ENCODE measurements around the gene GBP3. TPM values are rescaled to one million over a fixed set of nuclear protein-coding genes. Genes with fewer than 3 reads are reported as not detected.
"Not testable (repeated sequence)": the region's sequence is repeated elsewhere in the genome, so short reads cannot be mapped to it uniquely, and the experiment has no call there.

Gene GBP3
- total RNA-seq, 2 donors from 2014 or later = 8.0 to 8.2 TPM

GRCh38 chr1:88983791-88984559, 38.7 kb downstream of the GBP3 start:
- ATAC-seq = peak; percentile 40
- TF ChIP-seq CTCF (IDR thresholded peaks at IDR 0.05) (peak; percentile 35 to 78 (median 68)), POLR2A (IDR thresholded peaks at IDR 0.05) (no peak)
- Histone ChIP-seq H3K27me3 (no peaks in the 10 kb centered on the region), H3K9me3 (no peaks in the 10 kb centered on the region), H3K4me3 (no peak overlapping the region), H3K36me3 (replicated peaks in 1 of 2; ENCODE audit: insufficient read depth in 1 of 2, low read depth in 2 of 2) (no peaks in the 10 kb centered on the region), H3K4me1 (peaks cover 88% of the 10 kb centered on the region), H3K27ac (peak overlapping the region; percentile 49 to 83 (median 64))
- intact Hi-C loops (cut with DNase I) = no loop called here
- WGBS, 2 donors = 69 to 72% methylated on average over 17 of the region's 17 CpGs
- peak in 2 of 4 donors; percentile 12 to 24 for DNase-seq

- H3K36me3 ChIP-seq (replicated peaks in 1 of 2; ENCODE audit: insufficient read depth in 1 of 2, low read depth in 2 of 2) = no peaks in the 10 kb centered on the region
- DNase-seq (no peak), ATAC-seq (no peak)
- no peak for TF ChIP-seq POLR2A (IDR thresholded peaks at IDR 0.05)
- TF ChIP-seq CTCF (IDR thresholded peaks at IDR 0.05) = no peak
- peak overlapping the region in 2 of 4 donors; percentile 50 to 56 for H3K27ac ChIP-seq
- H3K9me3 ChIP-seq = no peaks in the 10 kb centered on the region
- H3K4me1 ChIP-seq = peaks cover 92% of the 10 kb centered on the region
- no peak overlapping the region for H3K4me3 ChIP-seq
- H3K27me3 ChIP-seq = no peaks in the 10 kb centered on the region
- intact Hi-C loops (cut with DNase I) = no loop called here
Observed at GRCh38 chr1:88982055-88982454, 40.6 kb downstream of the GBP3 start.

GRCh38 chr1:88981506-88981905, 41.2 kb downstream of the GBP3 start:
- ATAC-seq; intact Hi-C loops (cut with DNase I); H3K27me3 ChIP-seq; H3K4me3 ChIP-seq; H3K9me3 ChIP-seq; DNase-seq; H3K36me3 ChIP-seq (replicated peaks in 1 of 2; ENCODE audit: insufficient read depth in 1 of 2, low read depth in 2 of 2): not testable (repeated sequence)
- H3K27ac ChIP-seq = peak overlapping the region in 3 of 4 donors; percentile 10 to 50 (median 21)
- 29 to 36% methylated on average over 2 of the region's 2 CpGs for WGBS, 2 donors
- H3K4me1 ChIP-seq = peaks cover 87% of the 10 kb centered on the region

- H3K27ac ChIP-seq = peak overlapping the region in 1 of 4 donors; percentile 50
Observed at GRCh38 chr1:88980870-88981269, 41.8 kb downstream of the GBP3 start.

GRCh38 chr1:88979749-88980116, 42.9 kb downstream of the GBP3 start:
- Histone ChIP-seq H3K9me3 (no peaks in the 10 kb centered on the region), H3K36me3 (replicated peaks in 1 of 2; ENCODE audit: insufficient read depth in 1 of 2, low read depth in 2 of 2) (no peaks in the 10 kb centered on the region), H3K27me3 (no peaks in the 10 kb centered on the region), H3K27ac (peak overlapping the region; percentile 12 to 53 (median 50)), H3K4me1 (peaks cover 69% of the 10 kb centered on the region), H3K4me3 (no peak overlapping the region)
- ATAC-seq (peak; percentile 90), DNase-seq (peak in 2 of 4 donors; percentile 43 to 63)
- TF ChIP-seq POLR2A (IDR thresholded peaks at IDR 0.05) (no peak), CTCF (IDR thresholded peaks at IDR 0.05) (peak in 2 of 7 experiments; percentile 9 to 12)
- intact Hi-C loops (cut with DNase I) = no loop called here

More at GRCh38 chr1:88980870-88981269, 41.8 kb downstream of the GBP3 start:
- Histone ChIP-seq H3K36me3 (replicated peaks in 1 of 2; ENCODE audit: insufficient read depth in 1 of 2, low read depth in 2 of 2) (no peaks in the 10 kb centered on the region), H3K4me1 (peaks cover 80% of the 10 kb centered on the region), H3K9me3 (no peaks in the 10 kb centered on the region), H3K27me3 (no peaks in the 10 kb centered on the region), H3K4me3 (no peak overlapping the region)
- intact Hi-C loops (cut with DNase I) = no loop called here
- no peak for DNase-seq
- no peak for TF ChIP-seq POLR2A (IDR thresholded peaks at IDR 0.05)
- TF ChIP-seq CTCF (IDR thresholded peaks at IDR 0.05) = no peak
- WGBS, 2 donors = 13 to 29% methylated on average over 1 of the region's 1 CpG
- no peak for ATAC-seq
